Neural crest cell (in vitro differentiated cells): ENCODE data around the gene MT1G. TPM values are rescaled to one million over a fixed set of nuclear protein-coding genes. Genes with fewer than 3 reads are reported as not detected.
A peak's percentile ranks its signal among the peaks of the same experiment; 100 is the strongest.

Experiments
- DNase-seq: peaks from one replicate; pipeline ENCODE4 v3.0.0; 2021; ENCODE audit warnings: low read depth, mixed read lengths, low spot score
- H3K27ac Mint-ChIP-seq: one replicate; pipeline ENCODE4 v1.8.0; 2021; ENCODE audit warnings: mild to moderate bottlenecking, mixed read lengths; ENCODE audit not compliant: unreplicated experiment
- H3K27me3 Mint-ChIP-seq: 2 replicates; pipeline ENCODE4 v1.8.0; 2021; ENCODE audit warnings: low read depth, mild to moderate bottlenecking, mixed read lengths
- H3K36me3 Mint-ChIP-seq: 2 replicates; pipeline ENCODE4 v1.8.0; 2021; ENCODE audit warnings: low read depth, mild to moderate bottlenecking, mixed read lengths
- H3K4me1 Mint-ChIP-seq: 2 replicates; pipeline ENCODE4 v1.8.0; 2021; ENCODE audit warnings: mixed read lengths
- H3K4me3 Mint-ChIP-seq: one replicate; pipeline ENCODE4 v1.8.0; 2021; ENCODE audit warnings: mild to moderate bottlenecking, mixed read lengths
- H3K9me3 Mint-ChIP-seq: 2 replicates; pipeline ENCODE4 v1.8.0; 2021; ENCODE audit warnings: mixed read lengths
- CTCF ChIP-seq: fragments of 200-600 bp; sonication (generic); conservative IDR thresholded peaks from 2 replicates; pipeline ENCODE4 v1.5.0; 2021; ENCODE audit warnings: antibody characterized with exemption, mild to moderate bottlenecking
- total RNA-seq: library from RNA; stranded (reverse); gene quantifications from 2 replicates; pipeline ENCODE4 v1.2.1, GENCODE V29; 2021

The MT1G gene
- total RNA-seq, 1 donor from 2014 or later, result not detected

GRCh38 chr16:56633535-56633934, 34.3 kb downstream of the MT1G start:
- Mint-ChIP-seq H3K9me3 (no peaks in the 10 kb centered on the region), H3K4me1 (peaks cover 10% of the 10 kb centered on the region), H3K36me3 (no peaks in the 10 kb centered on the region), H3K4me3 (no peak overlapping the region), H3K27me3 (peaks cover 99% of the 10 kb centered on the region), H3K27ac (no peak overlapping the region)
- DNase-seq, result no peak
- no peak for TF ChIP-seq CTCF

GRCh38 chr16:56632848-56633365, 35.0 kb downstream of the MT1G start:
- Mint-ChIP-seq H3K36me3 (no peaks in the 10 kb centered on the region), H3K27me3 (peaks cover 97% of the 10 kb centered on the region), H3K4me1 (peaks cover 7% of the 10 kb centered on the region), H3K27ac (no peak overlapping the region), H3K4me3 (peak overlapping the region; percentile 36), H3K9me3 (no peaks in the 10 kb centered on the region)
- TF ChIP-seq CTCF, result no peak
- DNase-seq, result no peak

- no peak for TF ChIP-seq CTCF
- peak within 1 kb of the TSS; percentile 80 for H3K4me3 Mint-ChIP-seq
- peaks cover 94% of the 10 kb centered on the region for H3K27me3 Mint-ChIP-seq
- DNase-seq, result no peak
- no peaks in the 10 kb centered on the region for H3K9me3 Mint-ChIP-seq
- no peaks in the 10 kb centered on the region for H3K36me3 Mint-ChIP-seq
- H3K27ac Mint-ChIP-seq, result no peak within 1 kb of the TSS
- peaks cover 4% of the 10 kb centered on the region for H3K4me1 Mint-ChIP-seq
These were observed 35.6 kb downstream of the MT1G start, which contains the start of gene MT1M for GRCh38 chr16:56632156-56632847. Gene MT1M (plus strand): TSS chr16:56632659. CDS start chr16:56632732, 73 bp downstream.

- DNase-seq, result no peak
- H3K9me3 Mint-ChIP-seq, result no peaks in the 10 kb centered on the region
- H3K27ac Mint-ChIP-seq, result no peak overlapping the region
- peaks cover 4% of the 10 kb centered on the region for H3K4me1 Mint-ChIP-seq
- H3K4me3 Mint-ChIP-seq, result peak overlapping the region; percentile 80
- no peaks in the 10 kb centered on the region for H3K36me3 Mint-ChIP-seq
- H3K27me3 Mint-ChIP-seq, result peaks cover 94% of the 10 kb centered on the region
- TF ChIP-seq CTCF, result no peak
These were observed 36.1 kb downstream of the MT1G start for GRCh38 chr16:56631832-56632155.

- Mint-ChIP-seq H3K4me1 (peaks cover 4% of the 10 kb centered on the region), H3K27ac (no peak overlapping the region), H3K9me3 (no peaks in the 10 kb centered on the region), H3K27me3 (peaks cover 94% of the 10 kb centered on the region), H3K4me3 (peak overlapping the region; percentile 80), H3K36me3 (no peaks in the 10 kb centered on the region)
- TF ChIP-seq CTCF, result no peak
- DNase-seq, result no peak
These were observed 36.7 kb downstream of the MT1G start for GRCh38 chr16:56631197-56631596.
